A673 (cell line): ENCODE results near the gene TCF3.

Source experiments
- EZH2 ChIP-seq: fragments of 200-600 bp; sonication (generic); IDR thresholded peaks from 2 replicates; pipeline ENCODE4 v1.6.1; 2017; ENCODE audit warnings: borderline replicate concordance, low read depth, mild to moderate bottlenecking, mixed read lengths, antibody characterized with exemption, low read length; ENCODE audit not compliant: poor library complexity, severe bottlenecking
- TF ChIP-seq, protein P1 (sequence below): fragments of 300-800, 200-600 bp; sonication (generic); conservative IDR thresholded peaks from 2 replicates; pipeline ENCODE4 v1.5.1; 2017; ENCODE audit warnings: low read depth, mild to moderate bottlenecking, antibody characterized with exemption, low read length, moderate library complexity, mixed read lengths

DNA sequence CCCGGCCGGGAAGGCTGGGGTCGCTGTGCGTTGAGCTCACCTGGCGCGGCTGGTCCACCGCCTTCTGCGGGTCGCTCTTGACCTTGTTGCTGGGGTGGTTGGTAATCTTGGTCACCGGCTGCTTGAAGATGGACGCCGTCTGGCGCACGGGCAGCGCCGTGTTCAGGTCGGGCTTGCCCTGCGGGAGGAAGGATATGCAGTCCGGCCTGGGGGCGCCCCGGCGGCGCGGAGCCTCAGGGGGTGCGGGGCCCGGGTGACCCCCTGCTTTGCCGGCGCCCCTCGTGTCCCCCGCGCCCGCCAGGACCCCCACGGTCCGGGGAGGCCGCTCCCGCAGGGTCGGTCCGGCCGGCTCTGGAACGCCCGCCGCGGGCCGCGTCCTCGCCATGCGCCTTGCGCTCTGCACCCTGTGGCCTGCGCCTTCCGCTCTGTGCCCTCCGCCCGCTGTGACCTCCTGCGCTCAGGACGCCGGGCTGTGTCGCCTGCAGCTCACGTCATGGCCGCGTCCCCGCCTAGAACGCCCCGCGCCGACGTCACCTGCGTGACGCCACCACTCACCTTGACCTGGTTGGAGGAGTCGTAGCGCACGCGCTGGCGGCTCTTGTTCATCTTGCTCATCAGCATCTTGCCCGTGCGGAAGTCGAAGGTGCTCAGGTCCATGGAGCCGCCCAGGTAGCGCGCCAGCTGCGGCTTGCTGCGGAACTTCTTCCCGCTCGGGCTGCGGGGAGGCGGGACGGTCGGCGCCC, 67.7 kb downstream of the TCF3 start:
- TF ChIP-seq, protein P1, sequence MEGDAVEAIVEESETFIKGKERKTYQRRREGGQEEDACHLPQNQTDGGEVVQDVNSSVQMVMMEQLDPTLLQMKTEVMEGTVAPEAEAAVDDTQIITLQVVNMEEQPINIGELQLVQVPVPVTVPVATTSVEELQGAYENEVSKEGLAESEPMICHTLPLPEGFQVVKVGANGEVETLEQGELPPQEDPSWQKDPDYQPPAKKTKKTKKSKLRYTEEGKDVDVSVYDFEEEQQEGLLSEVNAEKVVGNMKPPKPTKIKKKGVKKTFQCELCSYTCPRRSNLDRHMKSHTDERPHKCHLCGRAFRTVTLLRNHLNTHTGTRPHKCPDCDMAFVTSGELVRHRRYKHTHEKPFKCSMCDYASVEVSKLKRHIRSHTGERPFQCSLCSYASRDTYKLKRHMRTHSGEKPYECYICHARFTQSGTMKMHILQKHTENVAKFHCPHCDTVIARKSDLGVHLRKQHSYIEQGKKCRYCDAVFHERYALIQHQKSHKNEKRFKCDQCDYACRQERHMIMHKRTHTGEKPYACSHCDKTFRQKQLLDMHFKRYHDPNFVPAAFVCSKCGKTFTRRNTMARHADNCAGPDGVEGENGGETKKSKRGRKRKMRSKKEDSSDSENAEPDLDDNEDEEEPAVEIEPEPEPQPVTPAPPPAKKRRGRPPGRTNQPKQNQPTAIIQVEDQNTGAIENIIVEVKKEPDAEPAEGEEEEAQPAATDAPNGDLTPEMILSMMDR, result no peak
- TF ChIP-seq EZH2, result no peak
